Tibial artery (tissue), 4 donors: ENCODE measurements around the gene IL12RB2.

ENCODE experiments used
- DNase-seq, 2 donors: peaks; one replicate each; pipeline ENCODE4 v3.0.0-alpha.2; 2019
- H3K27ac ChIP-seq, 2 donors: fragments of 200-600 bp; sonication (generic) in 1 of 2; 1 replicate in 1 of 2; 2 replicates in 1 of 2; pipeline ENCODE4 v1.5.1; 2018 to 2019; ENCODE audit warnings: mild to moderate bottlenecking in 1 of 2
- H3K27me3 ChIP-seq, 2 donors: fragments of 200-600 bp; sonication (generic) in 1 of 2; one replicate each; pipeline versions ENCODE4 v1.5.1 to v1.6.0; 2016 to 2019
- H3K36me3 ChIP-seq, 3 donors: fragments of 200-600 bp; sonication (generic) in 2 of 3; one replicate each; pipeline ENCODE4 v1.5.1; 2016 to 2019; ENCODE audit warnings: mild to moderate bottlenecking in 2 of 3
- H3K4me1 ChIP-seq, 4 donors: fragments of 200-600 bp; sonication (generic) in 2 of 4; 1 replicate in 3 of 4; 2 replicates in 1 of 4; pipeline ENCODE4 v1.5.1; 2016 to 2019
- H3K4me3 ChIP-seq, 2 donors: fragments of 200-600 bp; sonication (generic) in 1 of 2; 1 replicate in 1 of 2; 2 replicates in 1 of 2; pipeline ENCODE4 v1.5.1; 2018 to 2019; ENCODE audit warnings: mild to moderate bottlenecking in 2 of 2
- H3K9me3 ChIP-seq, 3 donors: fragments of 200-600 bp; sonication (generic) in 1 of 3; one replicate each; pipeline ENCODE4 v1.5.1; 2016 to 2019
- intact Hi-C: fragments of 100-400 bp; cut with DNase I; formaldehyde crosslinking; loops from one replicate; pipeline ENCODE4 v1.15.0; 2023; ENCODE audit warnings: low total_unique reads
- TF ChIP-seq, protein P1 (sequence below), 2 experiments: fragments of 200-600 bp in 1 of 2; fragments of 450-650 bp in 1 of 2; IDR thresholded peaks; one replicate each; pipeline ENCODE4 v1.5.1; 2017 to 2019; ENCODE audit warnings: antibody characterized with exemption in 2 of 2, mild to moderate bottlenecking in 1 of 2, moderate library complexity in 1 of 2

Gene IL12RB2

GRCh38 chr1:67361641-67362040, 54.0 kb downstream of the IL12RB2 start:
- intact Hi-C loops = no loop called here
- Histone ChIP-seq H3K4me1 (no peaks in the 10 kb centered on the region), H3K36me3 (no peaks in the 10 kb centered on the region), H3K27me3 (no peaks in the 10 kb centered on the region), H3K4me3 (no peak overlapping the region), H3K9me3 (no peaks in the 10 kb centered on the region), H3K27ac (no peak overlapping the region)
- no peak for DNase-seq
- TF ChIP-seq, protein P1, sequence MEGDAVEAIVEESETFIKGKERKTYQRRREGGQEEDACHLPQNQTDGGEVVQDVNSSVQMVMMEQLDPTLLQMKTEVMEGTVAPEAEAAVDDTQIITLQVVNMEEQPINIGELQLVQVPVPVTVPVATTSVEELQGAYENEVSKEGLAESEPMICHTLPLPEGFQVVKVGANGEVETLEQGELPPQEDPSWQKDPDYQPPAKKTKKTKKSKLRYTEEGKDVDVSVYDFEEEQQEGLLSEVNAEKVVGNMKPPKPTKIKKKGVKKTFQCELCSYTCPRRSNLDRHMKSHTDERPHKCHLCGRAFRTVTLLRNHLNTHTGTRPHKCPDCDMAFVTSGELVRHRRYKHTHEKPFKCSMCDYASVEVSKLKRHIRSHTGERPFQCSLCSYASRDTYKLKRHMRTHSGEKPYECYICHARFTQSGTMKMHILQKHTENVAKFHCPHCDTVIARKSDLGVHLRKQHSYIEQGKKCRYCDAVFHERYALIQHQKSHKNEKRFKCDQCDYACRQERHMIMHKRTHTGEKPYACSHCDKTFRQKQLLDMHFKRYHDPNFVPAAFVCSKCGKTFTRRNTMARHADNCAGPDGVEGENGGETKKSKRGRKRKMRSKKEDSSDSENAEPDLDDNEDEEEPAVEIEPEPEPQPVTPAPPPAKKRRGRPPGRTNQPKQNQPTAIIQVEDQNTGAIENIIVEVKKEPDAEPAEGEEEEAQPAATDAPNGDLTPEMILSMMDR (IDR thresholded peaks at IDR 0.05) = no peak

DNA sequence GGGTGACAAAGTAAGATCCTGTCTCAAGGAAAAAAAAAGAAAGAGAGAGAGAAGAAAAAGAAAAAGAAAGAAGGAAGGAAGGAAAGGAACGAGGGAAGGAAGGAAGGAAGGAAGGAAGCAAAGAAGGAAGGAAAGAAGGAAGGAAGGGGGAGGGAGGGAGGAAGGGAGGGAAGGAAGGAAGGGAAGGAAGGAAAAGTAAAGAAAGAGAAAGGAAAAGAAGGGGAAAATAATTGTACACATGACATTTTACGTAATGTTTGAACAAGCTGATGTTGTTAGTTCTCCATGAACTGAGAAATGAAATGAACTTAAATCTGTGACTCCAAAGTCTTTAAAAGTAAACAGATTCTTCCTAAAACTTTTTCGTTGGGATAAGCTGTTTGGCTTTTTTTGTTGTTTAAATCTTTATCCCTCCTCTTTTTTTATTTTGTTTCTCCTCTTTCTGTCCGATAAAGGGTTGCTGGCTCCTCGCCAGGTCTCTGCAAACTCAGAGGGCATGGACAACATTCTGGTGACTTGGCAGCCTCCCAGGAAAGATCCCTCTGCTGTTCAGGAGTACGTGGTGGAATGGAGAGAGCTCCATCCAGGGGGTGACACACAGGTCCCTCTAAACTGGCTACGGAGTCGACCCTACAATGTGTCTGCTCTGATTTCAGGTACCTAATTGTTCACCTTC, 59.8 kb downstream of the IL12RB2 start:
- H3K4me3 ChIP-seq = no peak overlapping the region
- peak in 1 of 2 donors; percentile 31 for DNase-seq
- H3K27me3 ChIP-seq = no peaks in the 10 kb centered on the region
- TF ChIP-seq, protein P1 (IDR thresholded peaks at IDR 0.05) = no peak
- H3K36me3 ChIP-seq = no peaks in the 10 kb centered on the region
- H3K9me3 ChIP-seq = no peaks in the 10 kb centered on the region
- no peaks in the 10 kb centered on the region for H3K4me1 ChIP-seq
- H3K27ac ChIP-seq = no peak overlapping the region
- intact Hi-C loops = no loop called here

- no peak for DNase-seq
- intact Hi-C loops = no loop called here
- no peaks in the 10 kb centered on the region for H3K27me3 ChIP-seq
- no peaks in the 10 kb centered on the region for H3K36me3 ChIP-seq
- no peak overlapping the region for H3K4me3 ChIP-seq
- no peaks in the 10 kb centered on the region for H3K9me3 ChIP-seq
- no peaks in the 10 kb centered on the region for H3K4me1 ChIP-seq
- H3K27ac ChIP-seq = no peak overlapping the region
- TF ChIP-seq, protein P1 (IDR thresholded peaks at IDR 0.05) = no peak
These were observed 60.4 kb downstream of the IL12RB2 start for GRCh38 chr1:67368046-67368514.

DNA sequence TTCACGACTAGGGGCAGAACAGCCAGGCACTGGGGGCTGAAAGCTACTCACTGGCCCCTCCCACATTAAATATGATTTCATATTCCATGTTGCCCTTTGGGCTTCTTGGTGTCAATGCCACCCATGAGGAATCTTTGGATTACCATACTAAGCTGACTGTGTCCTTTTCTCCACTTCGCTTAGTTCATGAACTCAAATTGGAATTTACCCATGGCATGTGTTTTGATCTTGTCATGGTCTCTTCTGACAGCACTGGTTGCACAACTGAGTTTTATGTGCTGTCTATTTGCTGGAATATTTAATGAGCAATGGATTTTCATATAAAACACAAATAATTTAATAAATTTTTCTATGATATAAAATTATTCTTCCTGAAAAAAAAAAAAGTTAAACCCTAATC, 63.4 kb downstream of the IL12RB2 start:
- no peaks in the 10 kb centered on the region for H3K9me3 ChIP-seq
- TF ChIP-seq, protein P1 (IDR thresholded peaks at IDR 0.05) = no peak
- H3K27ac ChIP-seq = no peak overlapping the region
- DNase-seq = no peak
- H3K27me3 ChIP-seq = no peaks in the 10 kb centered on the region
- no peaks in the 10 kb centered on the region for H3K36me3 ChIP-seq
- intact Hi-C loops = no loop called here
- H3K4me1 ChIP-seq = no peaks in the 10 kb centered on the region
- H3K4me3 ChIP-seq = no peak overlapping the region

DNA sequence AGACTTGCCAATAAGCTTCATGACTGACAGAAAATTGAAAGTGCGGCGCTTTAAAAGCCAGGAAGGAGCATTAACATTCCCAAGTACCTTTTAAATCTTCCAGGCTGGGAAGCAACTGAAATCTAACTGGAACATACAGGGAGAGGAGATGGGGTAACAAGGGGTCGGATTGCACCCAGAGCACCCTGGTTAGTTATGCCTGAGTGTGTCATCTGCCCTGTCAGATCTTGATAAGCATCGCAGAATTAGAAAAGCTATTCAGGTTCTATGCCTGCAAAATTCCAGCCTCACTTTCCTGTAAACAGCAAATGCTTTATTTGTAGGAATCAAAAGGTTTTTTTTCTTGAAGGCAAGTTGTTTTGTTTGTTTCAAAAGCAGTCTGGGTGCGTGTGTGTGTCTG, 64.0 kb downstream of the IL12RB2 start:
- Histone ChIP-seq H3K4me3 (no peak overlapping the region), H3K4me1 (no peaks in the 10 kb centered on the region), H3K36me3 (no peaks in the 10 kb centered on the region), H3K27me3 (no peaks in the 10 kb centered on the region), H3K9me3 (no peaks in the 10 kb centered on the region), H3K27ac (no peak overlapping the region)
- intact Hi-C loops = no loop called here
- no peak for DNase-seq
- TF ChIP-seq, protein P1 (IDR thresholded peaks at IDR 0.05) = no peak
